ENCODE data around the gene ITSN2. TPM values are rescaled to one million over a fixed set of nuclear protein-coding genes. Genes with fewer than 3 reads are reported as not detected.
"Not testable (repeated sequence)": the region's sequence is repeated elsewhere in the genome, so short reads cannot be mapped to it uniquely, and the experiment has no call there.

The ITSN2 gene
- 10 to 100 TPM in 11 of 12 donors, not detected in 1; 18.4 to 27.5 (median 21.4) TPM for polyA plus RNA-seq (ENCODE audit: insufficient read length in 12 of 12)
- long read RNA-seq, donor 1, partial matches to known transcripts, result 26 of 26 reads
- long read RNA-seq, donor 1, other reads (novel, unspliced or antisense), result 0 of 26 reads
- long read RNA-seq, donor 2, result 0 reads
- long read RNA-seq, donor 3, result 0 reads
- long read RNA-seq, donor 4, result 0 reads
- long read RNA-seq, donor 5, partial matches to known transcripts, result 0 of 1 reads
- long read RNA-seq, donor 5, other reads (novel, unspliced or antisense), result 0 of 1 reads
- long read RNA-seq, donor 6, result 0 reads
- long read RNA-seq, donor 7, result 0 reads
- long read RNA-seq, donor 8, result 0 reads
- long read RNA-seq, donor 9, result 0 reads
- long read RNA-seq, donor 10, result 0 reads
- long read RNA-seq, donor 11, result 0 reads

GRCh38 chr2:24360050-24360962 is at the start of gene ITSN2:
Gene ITSN2, minus strand, starts transcription at chr2:24360536. Its CDS starts 32,454 bp downstream, at chr2:24328082.
- peak; percentile 57 for DNase-seq

GRCh38 chr2:24409171-24409570 is 48.8 kb upstream of the ITSN2 start:
- no peak for DNase-seq

- DNase-seq, result not testable (repeated sequence)
Measured at GRCh38 chr2:24408704-24409103, 48.4 kb upstream of the ITSN2 start.

GRCh38 chr2:24404491-24404921 is 44.2 kb upstream of the ITSN2 start:
- peak; percentile 71 for DNase-seq

- DNase-seq, result peak; percentile 27
Measured at GRCh38 chr2:24403832-24404212, 43.5 kb upstream of the ITSN2 start.

- DNase-seq, result no peak
Measured at GRCh38 chr2:24403168-24403831, 43.0 kb upstream of the ITSN2 start.

GRCh38 chr2:24402242-24403097 is 42.1 kb upstream of the ITSN2 start:
- DNase-seq, result no peak

- no peak for DNase-seq
Measured at GRCh38 chr2:24400207-24400907, 40.0 kb upstream of the ITSN2 start.

- DNase-seq, result no peak
Measured at GRCh38 chr2:24399434-24400206, 39.3 kb upstream of the ITSN2 start.

GRCh38 chr2:24394998-24395397 is 34.7 kb upstream of the ITSN2 start:
- DNase-seq, result no peak

GRCh38 chr2:24392542-24393059 is 32.3 kb upstream of the ITSN2 start:
- DNase-seq, result no peak

GRCh38 chr2:24385366-24385765 is 25.0 kb upstream of the ITSN2 start:
- DNase-seq, result no peak

- DNase-seq, result peak; percentile 70
Measured at GRCh38 chr2:24382363-24383073, 22.2 kb upstream of the ITSN2 start.

GRCh38 chr2:24380820-24381219 is 20.5 kb upstream of the ITSN2 start:
- DNase-seq, result no peak

GRCh38 chr2:24375349-24376087 is 15.2 kb upstream of the ITSN2 start:
- peak; percentile 51 for DNase-seq

GRCh38 chr2:24374301-24374700 is 14.0 kb upstream of the ITSN2 start:
- DNase-seq, result no peak

GRCh38 chr2:24372033-24372432 is 11.7 kb upstream of the ITSN2 start:
- no peak for DNase-seq

- no peak for DNase-seq
Measured at GRCh38 chr2:24365826-24366225, 5.5 kb upstream of the ITSN2 start.
